SK-N-SH (cell line): ENCODE results near the gene MICALL1. TPM values are rescaled to one million over a fixed set of nuclear protein-coding genes. Genes with fewer than 3 reads are reported as not detected.

Experiments used
- CTCF ChIA-PET: fragments of 300-600, 350-600 bp; formaldehyde crosslinking; extraction: SDS; loops from one replicate; lab custom pipeline; 2021; lab: Yijun Ruan, JAX
- POLR2A ChIA-PET: fragments of 350-600 bp; sonication (Branson Sonifier 250); formaldehyde crosslinking; extraction: SDS; loops from one replicate; lab custom pipeline; 2020; ENCODE audit warnings: antibody characterized with exemption, inconsistent platforms; lab: Yijun Ruan, JAX
- DNase-seq: peaks from one replicate; pipeline ENCODE4 v3.0.0; 2012
- H2AFZ ChIP-seq: fragments of 200-600 bp; sonication (generic); 2 replicates; pipeline ENCODE4 v1.8.1; 2016; ENCODE audit warnings: antibody characterized with exemption, mild to moderate bottlenecking, low read depth
- H3F3A ChIP-seq: fragments of 200-600 bp; sonication (generic); replicated peaks from 2 replicates; pipeline ENCODE3; 2016; ENCODE audit warnings: antibody characterized with exemption, mild to moderate bottlenecking; ENCODE audit not compliant: insufficient read depth
- H3K27ac ChIP-seq, 2 experiments: fragments of 200-500 bp in 1 of 2; fragments of 200-600 bp in 1 of 2; sonication (Bioruptor generic) in 1 of 2; sonication (generic), shearing (Covaris generic) in 1 of 2; 2 replicates each; pipeline versions ENCODE4 v1.5.1 to v1.6.1; 2014 to 2016; ENCODE audit warnings: low read depth in 2 of 2, inconsistent platforms in 1 of 2, low read length in 1 of 2, mild to moderate bottlenecking in 1 of 2, mixed read lengths in 1 of 2
- H3K27me3 ChIP-seq: fragments of 200-600 bp; sonication (generic), shearing (Covaris generic); 2 replicates; pipeline ENCODE4 v1.6.1; 2016; ENCODE audit warnings: mixed run types; ENCODE audit not compliant: insufficient read depth
- H3K36me3 ChIP-seq, 2 experiments: fragments of 200-500 bp in 1 of 2; fragments of 200-600 bp in 1 of 2; sonication (Bioruptor generic) in 1 of 2; sonication (generic) in 1 of 2; replicated peaks in 1 of 2; 2 replicates each; pipeline versions ENCODE3 to v1.5.1; 2014 to 2016; ENCODE audit warnings: low read length in 1 of 2, mild to moderate bottlenecking in 1 of 2; ENCODE audit not compliant: insufficient read depth in 2 of 2, control insufficient read depth in 1 of 2
- H3K4me1 ChIP-seq, 2 experiments: fragments of 200-500 bp in 1 of 2; fragments of 200-600 bp in 1 of 2; sonication (Bioruptor generic) in 1 of 2; sonication (generic), shearing (Covaris generic) in 1 of 2; 2 replicates each; pipeline versions ENCODE4 v1.5.1 to v1.6.1; 2014 to 2016; ENCODE audit warnings: low read depth in 1 of 2, low read length in 1 of 2, mixed run types in 1 of 2; ENCODE audit not compliant: insufficient read depth in 2 of 2, control insufficient read depth in 1 of 2
- H3K4me2 ChIP-seq: fragments of 200-600 bp; sonication (generic), shearing (Covaris generic); 2 replicates; pipeline ENCODE4 v1.6.1; 2017; ENCODE audit warnings: mixed run types
- H3K4me3 ChIP-seq, 2 experiments: fragments of 200-500 bp in 1 of 2; fragments of 200-600 bp in 1 of 2; sonication (Bioruptor generic) in 1 of 2; sonication (generic), shearing (Covaris generic) in 1 of 2; 2 replicates each; pipeline versions ENCODE4 v1.5.1 to v1.8.1; 2014 to 2016; ENCODE audit warnings: low read depth in 2 of 2, inconsistent platforms in 1 of 2, low read length in 1 of 2, mild to moderate bottlenecking in 1 of 2, mixed read lengths in 1 of 2, moderate library complexity in 1 of 2
- H3K79me2 ChIP-seq: fragments of 200-600 bp; sonication (generic); 2 replicates; pipeline ENCODE4 v1.8.1; 2017; ENCODE audit warnings: mild to moderate bottlenecking; ENCODE audit not compliant: insufficient read depth
- H3K9ac ChIP-seq: fragments of 200-600 bp; sonication (generic); 2 replicates; pipeline ENCODE4 v1.6.1; 2017; ENCODE audit warnings: mixed run types
- H3K9me2 ChIP-seq: fragments of 200-600 bp; sonication (generic); 2 replicates; pipeline ENCODE4 v1.6.1; 2017; ENCODE audit warnings: mixed run types
- H3K9me3 ChIP-seq: fragments of 200-600 bp; sonication (generic); 2 replicates; pipeline ENCODE4 v1.6.1; 2017; ENCODE audit warnings: mixed run types, mild to moderate bottlenecking, moderate library complexity
- H4K20me1 ChIP-seq: fragments of 200-600 bp; sonication (generic); 2 replicates; pipeline ENCODE4 v1.6.1; 2017; ENCODE audit warnings: mild to moderate bottlenecking, mixed run types; ENCODE audit not compliant: insufficient read depth
- CTCF ChIP-seq: fragments of 200-600 bp; sonication (generic); IDR thresholded peaks from 2 replicates; pipeline ENCODE4 v1.6.1; 2017; ENCODE audit warnings: antibody characterized with exemption, mild to moderate bottlenecking, moderate library complexity
- EP300 ChIP-seq, 2 experiments: IDR thresholded peaks; 2 replicates each; pipeline versions ENCODE4 v1.4.0 to v1.6.1; 2012; ENCODE audit warnings: borderline replicate concordance in 1 of 2, low read depth in 1 of 2, low read length in 1 of 2
- FOXJ3 ChIP-seq: sonication (generic); formaldehyde crosslinking; IDR thresholded peaks from 2 replicates; pipeline ENCODE4 v1.5.1; 2020; ENCODE audit warnings: mild to moderate bottlenecking, missing genetic modification reagents
- GABPA ChIP-seq: IDR thresholded peaks from 2 replicates; pipeline ENCODE4 v1.4.0; 2012; ENCODE audit warnings: low read depth, mild to moderate bottlenecking
- GATA2 ChIP-seq: sonication (generic); formaldehyde crosslinking; IDR thresholded peaks from 2 replicates; pipeline ENCODE4 v1.5.0; 2020; ENCODE audit warnings: mild to moderate bottlenecking, missing genetic modification reagents
- JUND ChIP-seq: IDR thresholded peaks from 2 replicates; pipeline ENCODE4 v1.4.0; 2012
- MAX ChIP-seq: IDR thresholded peaks from 2 replicates; pipeline ENCODE4 v1.4.0; 2012; ENCODE audit warnings: low read depth
- NFIC ChIP-seq: IDR thresholded peaks from 2 replicates; pipeline ENCODE4 v1.4.0; 2012; ENCODE audit warnings: borderline replicate concordance
- NRF1 ChIP-seq: IDR thresholded peaks from 2 replicates; pipeline ENCODE4 v1.6.1; 2012; ENCODE audit warnings: low read depth, mild to moderate bottlenecking, low read length
- PBX3 ChIP-seq: IDR thresholded peaks from 2 replicates; pipeline ENCODE4; 2012
- POLR2AphosphoS5 ChIP-seq: IDR thresholded peaks from 2 replicates; pipeline ENCODE4 v1.6.1; 2012; ENCODE audit warnings: low read depth, low read length
- RAD21 ChIP-seq: IDR thresholded peaks from 2 replicates; pipeline ENCODE4 v1.6.1; 2012; ENCODE audit warnings: mild to moderate bottlenecking, low read length
- RCOR1 ChIP-seq: fragments of 150-350 bp; IDR thresholded peaks from 2 replicates; pipeline ENCODE4 v1.6.1; 2017; ENCODE audit warnings: antibody characterized with exemption, low read length
- RXRA ChIP-seq: IDR thresholded peaks from 2 replicates; pipeline ENCODE4 v1.4.0; 2012; ENCODE audit warnings: low read depth, mild to moderate bottlenecking, borderline replicate concordance
- USF2 ChIP-seq: fragments of 150-350 bp; IDR thresholded peaks from 2 replicates; pipeline ENCODE4 v1.6.1; 2017; ENCODE audit warnings: antibody characterized with exemption, low read length, low read depth, borderline replicate concordance
- YY1 ChIP-seq: IDR thresholded peaks from 2 replicates; pipeline ENCODE4 v1.4.0; 2012; ENCODE audit warnings: low read depth, mild to moderate bottlenecking
- ZBTB33 ChIP-seq: IDR thresholded peaks from 2 replicates; pipeline ENCODE4 v1.4.0; 2012; ENCODE audit warnings: low read depth, borderline replicate concordance
- WGBS: methylation state at CpG from one replicate; pipeline ENCODE4 v1.1.6; 2017; ENCODE audit warnings: low lambda C conversion rate; 5-methylcytosine and 5-hydroxymethylcytosine counted together
- polyA plus RNA-seq, 3 experiments: library from polyadenylated mRNA; depleted of rRNA; stranded (reverse); fragments of >200 nt; gene quantifications; 2 replicates each; pipeline ENCODE4 v1.2.3, GENCODE V29; 2012

MICALL1 gene
- polyA plus RNA-seq, 1 of the 3 experiments (the other 2 are of a cell fraction), result 12.9 TPM

- H3K79me2 ChIP-seq, result peaks cover 57% of the 10 kb centered on the region
- H2AFZ ChIP-seq, result no peak overlapping the region
- H3K4me1 ChIP-seq, result peaks cover 2 to 10% of the 10 kb centered on the region in 2 experiments; a peak in 3 of 4 replicates
- CTCF ChIA-PET, result interaction anchor here (0.6 to 1.8 kb wide), 3 partner anchors 9 to 22 kb away, joined by 3 to 14 read pairs (median 3); partner anchors contain the start of gene MICALL1
- H3K9me3 ChIP-seq, result no peaks in the 10 kb centered on the region
- H3K4me3 ChIP-seq, result no peak overlapping the region
- peaks cover 30% of the 10 kb centered on the region for H3F3A ChIP-seq
- H3K27me3 ChIP-seq, result no peaks in the 10 kb centered on the region
- 78% methylated on average over 6 of the region's 6 CpGs for WGBS
- peaks cover 50% of the 10 kb centered on the region for H4K20me1 ChIP-seq
- peak overlapping the region; percentile 6 to 39; a peak in 3 of 4 replicates for H3K27ac ChIP-seq
- peak overlapping the region; percentile 22; the same call in 1 of the 2 replicates for H3K4me2 ChIP-seq
- POLR2A ChIA-PET, result no interaction called here
- DNase-seq, result no peak
- no peak overlapping the region for H3K9ac ChIP-seq
- no peaks in the 10 kb centered on the region for H3K9me2 ChIP-seq
- peaks cover 26 to 65% of the 10 kb centered on the region in 2 experiments for H3K36me3 ChIP-seq
- no peak for TF ChIP-seq RCOR1
- TF ChIP-seq CTCF, result no peak
- TF ChIP-seq POLR2AphosphoS5, result no peak
- no peak for TF ChIP-seq USF2
- TF ChIP-seq PBX3, result no peak
- no peak for TF ChIP-seq RAD21
- no peak for TF ChIP-seq GATA2 (CRISPR knock-in tag)
- no peak for TF ChIP-seq NFIC
- no peak for TF ChIP-seq GABPA
- TF ChIP-seq YY1, result no peak
- TF ChIP-seq JUND, result no peak
- no peak for TF ChIP-seq MAX
- no peak for TF ChIP-seq EP300 (IDR thresholded peaks at IDR 0.05; ENCODE audit: borderline replicate concordance in 1 of 2, low read depth in 1 of 2, low read length in 1 of 2)
- TF ChIP-seq NRF1, result no peak
- no peak for TF ChIP-seq RXRA
- TF ChIP-seq FOXJ3 (CRISPR knock-in tag), result no peak
- no peak for TF ChIP-seq ZBTB33
These were observed 21.7 kb upstream of the MICALL1 start for GRCh38 chr22:37884420-37884819.
